DND-41 (cell line): ENCODE data around the gene ZNF582.

Source experiments
- EZH2 ChIP-seq: IDR thresholded peaks from 3 replicates; pipeline ENCODE4 v1.6.1; 2012; ENCODE audit warnings: borderline replicate concordance, low read depth, mild to moderate bottlenecking, moderate library complexity, low read length, inconsistent platforms; ENCODE audit not compliant: severe bottlenecking
- TF ChIP-seq, protein P1 (sequence below): IDR thresholded peaks from 2 replicates; pipeline ENCODE4 v1.5.1; 2012; ENCODE audit warnings: borderline replicate concordance, low read length, moderate library complexity, mild to moderate bottlenecking; ENCODE audit not compliant: poor library complexity, severe bottlenecking; ENCODE audit errors: extremely low read depth

DNA sequence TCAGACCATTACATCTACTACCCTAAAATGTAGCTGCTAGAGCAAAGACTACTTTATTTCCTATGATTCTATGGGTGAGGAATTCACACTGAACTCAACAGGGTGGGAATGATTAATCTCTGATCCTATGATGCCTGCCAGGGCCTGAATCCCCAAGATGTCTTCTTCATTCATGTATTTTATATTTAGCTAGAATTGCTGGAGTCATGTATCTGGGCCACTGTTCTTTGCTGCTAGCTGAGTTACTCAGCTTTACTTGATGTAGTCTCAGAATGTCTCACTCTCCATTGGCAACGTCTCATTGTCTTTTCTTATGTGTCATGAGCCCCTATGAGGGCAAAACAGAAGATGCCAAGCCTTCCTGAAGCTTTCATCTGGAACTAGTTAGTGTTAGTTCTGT lies 21.1 kb downstream of the ZNF582 start:
- TF ChIP-seq, protein P1, sequence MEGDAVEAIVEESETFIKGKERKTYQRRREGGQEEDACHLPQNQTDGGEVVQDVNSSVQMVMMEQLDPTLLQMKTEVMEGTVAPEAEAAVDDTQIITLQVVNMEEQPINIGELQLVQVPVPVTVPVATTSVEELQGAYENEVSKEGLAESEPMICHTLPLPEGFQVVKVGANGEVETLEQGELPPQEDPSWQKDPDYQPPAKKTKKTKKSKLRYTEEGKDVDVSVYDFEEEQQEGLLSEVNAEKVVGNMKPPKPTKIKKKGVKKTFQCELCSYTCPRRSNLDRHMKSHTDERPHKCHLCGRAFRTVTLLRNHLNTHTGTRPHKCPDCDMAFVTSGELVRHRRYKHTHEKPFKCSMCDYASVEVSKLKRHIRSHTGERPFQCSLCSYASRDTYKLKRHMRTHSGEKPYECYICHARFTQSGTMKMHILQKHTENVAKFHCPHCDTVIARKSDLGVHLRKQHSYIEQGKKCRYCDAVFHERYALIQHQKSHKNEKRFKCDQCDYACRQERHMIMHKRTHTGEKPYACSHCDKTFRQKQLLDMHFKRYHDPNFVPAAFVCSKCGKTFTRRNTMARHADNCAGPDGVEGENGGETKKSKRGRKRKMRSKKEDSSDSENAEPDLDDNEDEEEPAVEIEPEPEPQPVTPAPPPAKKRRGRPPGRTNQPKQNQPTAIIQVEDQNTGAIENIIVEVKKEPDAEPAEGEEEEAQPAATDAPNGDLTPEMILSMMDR: no peak
- no peak for TF ChIP-seq EZH2
